Middle frontal gyrus (tissue), 1 donor: ENCODE measurements around the gene HNRNPUL1.
"Not testable (repeated sequence)": the region's sequence is repeated elsewhere in the genome, so short reads cannot be mapped to it uniquely, and the experiment has no call there.

Experiments
- DNase-seq: peaks from one replicate; pipeline ENCODE4 v3.0.0-alpha.2; 2015; ENCODE audit warnings: low spot score; ENCODE audit errors: extremely low spot score

The HNRNPUL1 gene

GRCh38 chr19:41325640-41325946 is 61.4 kb downstream of the HNRNPUL1 start:
- DNase-seq, result no peak

DNA sequence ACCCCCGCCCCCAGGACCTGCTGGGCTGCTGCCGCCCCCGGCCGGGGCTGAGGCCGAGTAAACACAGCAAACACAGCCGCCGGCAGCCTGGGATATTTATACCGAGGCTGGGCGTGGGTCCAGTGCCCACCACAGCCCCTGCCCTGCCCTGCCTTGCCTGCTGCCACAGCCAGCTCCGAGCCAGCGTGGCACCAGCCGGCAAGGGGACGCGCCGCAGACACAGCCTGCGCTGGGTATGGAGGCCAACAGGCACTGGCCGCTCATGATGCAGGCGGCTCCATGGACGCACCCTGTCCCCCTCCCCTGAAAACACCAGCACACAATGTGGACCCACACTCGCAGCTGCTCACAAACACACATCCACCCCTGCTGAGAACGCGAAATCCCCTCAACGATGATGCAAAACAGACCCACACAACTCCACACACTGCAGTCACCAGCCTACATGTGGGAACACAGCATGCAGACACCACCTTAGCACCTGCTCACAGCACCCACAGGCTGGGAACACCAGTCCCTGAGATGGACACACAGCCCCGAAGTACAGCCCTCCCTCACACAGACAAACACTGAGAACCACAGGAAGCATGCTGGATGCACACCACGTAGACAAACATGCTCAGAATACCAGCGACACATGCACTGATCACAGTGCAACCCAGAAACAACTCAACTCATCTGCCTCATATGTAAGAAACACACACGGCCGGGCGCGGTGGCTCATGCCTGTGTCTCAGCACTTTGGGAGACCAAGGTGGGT is 62.0 kb downstream of the HNRNPUL1 start:
- DNase-seq, result no peak

DNA sequence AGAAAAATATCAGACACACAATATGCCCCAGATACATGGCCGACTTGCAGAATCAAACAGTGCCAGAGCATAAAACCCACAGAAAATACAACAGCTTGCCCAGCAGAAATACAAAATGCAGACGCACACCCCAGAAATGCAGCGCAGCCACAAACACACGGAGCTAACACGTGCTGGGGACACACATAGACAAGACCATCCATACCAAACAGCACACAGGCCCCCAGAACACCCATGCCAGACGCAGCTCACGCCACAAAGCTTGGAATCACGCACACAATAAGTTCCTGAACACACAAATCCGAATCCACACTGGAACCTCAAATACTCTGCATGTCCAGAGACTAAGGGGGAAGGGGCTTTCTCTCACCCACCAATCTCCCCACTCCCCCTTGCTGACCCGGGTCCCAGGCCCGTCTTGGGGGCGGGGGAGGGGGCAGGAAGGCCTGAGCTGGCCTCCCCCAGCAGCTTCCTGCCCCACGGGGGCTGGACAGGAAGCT is 63.0 kb downstream of the HNRNPUL1 start:
- no peak for DNase-seq

DNA sequence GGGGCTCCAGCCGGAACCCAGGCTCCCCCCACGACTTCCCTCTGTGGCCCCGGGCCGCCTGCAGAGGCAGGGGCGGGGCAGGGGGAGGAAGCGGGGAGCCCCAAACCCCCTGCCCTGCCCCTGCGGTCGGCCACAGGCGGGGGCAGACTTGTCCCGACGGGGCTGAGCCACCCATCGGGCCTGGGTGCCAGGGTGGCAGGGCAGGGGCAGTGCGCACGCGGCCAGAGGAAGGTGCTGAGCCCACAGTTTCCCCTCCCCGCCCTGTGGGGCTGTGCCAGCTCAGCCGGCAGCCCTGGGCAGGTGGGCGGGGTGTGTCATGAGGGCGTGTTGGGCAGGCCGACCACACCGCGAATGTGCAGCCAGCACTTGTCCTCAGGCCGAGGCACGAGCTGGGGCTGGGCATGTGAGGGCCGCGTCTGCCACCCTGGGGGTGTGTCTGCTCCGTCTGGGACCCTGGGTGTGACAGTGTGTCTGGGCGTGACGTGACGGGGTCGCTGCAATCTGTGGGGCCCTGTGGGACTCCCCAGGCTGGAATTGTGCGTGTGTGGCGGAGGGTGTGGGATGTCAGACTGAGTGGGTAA is 63.5 kb downstream of the HNRNPUL1 start:
- DNase-seq, result no peak

DNA sequence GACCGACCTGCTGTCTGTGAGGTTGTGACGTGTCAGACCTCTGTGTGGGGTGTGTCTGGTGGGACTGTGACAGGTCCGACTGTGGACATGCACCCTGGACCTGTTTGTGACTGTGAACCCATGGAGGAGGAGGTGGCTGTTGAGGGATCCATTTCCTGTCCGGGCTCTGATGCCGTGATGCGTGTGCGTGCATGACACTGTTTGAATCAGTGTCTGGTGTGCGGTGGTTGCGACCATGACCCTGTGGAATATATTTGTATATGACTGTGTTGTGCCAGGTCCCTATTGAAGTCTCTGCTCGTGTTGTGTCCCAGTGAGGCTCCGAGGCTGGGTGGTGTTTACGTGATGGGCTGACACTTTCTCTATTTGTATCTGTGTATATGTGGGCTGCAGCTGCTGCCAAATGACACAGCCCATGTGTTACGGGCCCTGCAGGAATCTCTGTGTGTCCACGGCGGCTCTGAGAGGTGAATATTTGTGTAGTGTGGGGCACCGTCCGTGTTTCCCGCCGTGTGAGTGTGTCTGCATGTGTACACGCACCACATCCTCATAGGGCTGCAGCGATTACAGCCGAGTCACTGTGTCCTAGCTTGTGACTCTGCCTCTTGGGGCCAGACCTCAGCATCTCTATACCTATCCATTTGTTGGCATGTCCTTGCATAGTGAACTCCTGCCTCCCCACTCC is 64.1 kb downstream of the HNRNPUL1 start:
- no peak for DNase-seq

DNA sequence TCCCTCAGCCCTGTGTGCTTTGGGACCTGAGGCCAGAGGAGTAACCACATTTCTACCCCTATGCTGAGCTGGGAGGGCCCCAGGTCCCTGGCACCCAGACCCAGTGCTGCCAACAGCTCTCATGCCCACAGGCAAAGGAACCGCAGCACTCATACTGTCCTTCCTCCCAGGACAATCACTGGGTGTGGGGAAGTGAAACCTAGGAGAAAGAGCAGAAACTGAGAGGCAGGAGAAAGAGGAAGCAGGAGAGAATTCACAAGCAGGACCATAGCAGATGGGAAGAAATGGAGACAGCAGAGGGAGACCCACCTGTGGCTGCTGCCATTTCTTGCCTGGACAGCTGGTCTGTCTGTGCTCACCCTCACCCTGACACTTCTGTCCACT is 64.7 kb downstream of the HNRNPUL1 start:
- DNase-seq, result no peak

DNA sequence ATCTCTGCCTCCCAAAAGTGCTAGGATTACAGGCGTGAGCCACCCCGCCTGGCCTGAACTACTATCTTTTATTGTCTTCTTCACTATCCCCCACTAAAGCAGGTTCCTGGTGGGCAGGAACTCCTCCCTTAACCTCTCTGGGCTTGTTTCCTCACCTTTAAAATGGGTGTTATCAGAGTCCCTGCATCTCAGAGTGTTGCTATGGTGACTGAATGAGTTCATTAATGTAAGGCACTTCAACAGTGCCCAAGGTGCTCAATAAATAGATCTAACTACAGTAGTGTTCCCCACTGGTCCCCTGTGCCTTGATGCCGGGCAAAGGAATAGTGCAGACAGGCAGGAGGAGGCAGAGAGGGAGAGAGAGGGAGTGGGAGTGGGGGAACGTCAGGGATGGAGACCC is 66.3 kb downstream of the HNRNPUL1 start:
- no peak for DNase-seq

DNA sequence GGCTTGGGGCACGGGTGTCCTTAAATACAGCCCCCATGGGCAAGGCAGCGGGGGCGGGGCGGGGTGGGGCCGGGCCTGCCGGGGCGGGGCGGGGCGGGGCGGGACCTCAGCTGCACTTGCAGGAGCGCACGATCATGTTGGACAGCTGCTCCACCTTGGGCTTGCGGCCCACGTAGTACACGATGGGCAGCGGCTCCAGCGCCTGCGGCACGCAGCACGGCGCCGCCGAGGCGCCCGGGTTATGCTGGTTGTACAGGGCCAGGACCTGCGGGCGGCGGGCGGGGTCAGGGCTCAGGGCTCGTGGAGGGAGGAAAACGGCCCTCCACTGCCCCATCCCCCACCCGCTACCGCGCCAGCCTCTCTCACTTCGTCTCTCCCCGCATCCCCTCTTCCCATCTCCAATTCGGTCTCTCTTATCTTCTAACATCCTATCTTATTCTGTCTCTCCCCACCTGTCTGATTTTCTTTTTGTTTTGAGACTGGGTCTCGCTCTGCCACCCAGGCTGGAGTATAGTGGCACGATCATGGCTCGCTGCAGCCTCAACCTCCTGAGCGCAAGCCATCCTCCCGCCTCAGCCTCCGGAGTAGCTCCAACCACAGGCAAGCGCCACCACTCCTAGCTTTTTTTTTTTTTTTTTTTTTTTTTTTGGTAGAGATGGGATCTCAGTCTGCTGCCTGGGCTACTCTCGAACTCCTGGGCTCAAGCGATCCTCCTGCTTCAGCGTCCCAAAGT is 66.9 kb downstream of the HNRNPUL1 start:
- no peak for DNase-seq

DNA sequence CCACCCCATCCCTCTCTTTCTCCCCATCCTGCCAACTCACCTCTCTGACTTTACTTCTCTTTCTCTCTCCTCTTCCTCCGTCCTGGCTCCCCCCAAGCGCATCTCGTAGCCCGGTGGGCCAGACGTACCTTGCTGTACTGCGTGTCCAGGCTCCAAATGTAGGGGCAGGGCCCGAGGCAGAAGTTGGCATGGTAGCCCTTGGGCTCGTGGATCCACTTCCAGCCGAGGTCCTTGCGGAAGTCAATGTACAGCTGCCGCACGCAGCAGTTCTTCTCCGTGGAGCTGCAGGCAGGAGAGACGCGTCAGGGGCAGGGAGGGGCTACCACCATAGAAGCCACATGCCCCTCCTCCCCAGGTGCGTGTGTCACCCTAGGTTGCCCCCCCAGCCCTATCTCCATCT is 67.8 kb downstream of the HNRNPUL1 start:
- DNase-seq, result no peak

DNA sequence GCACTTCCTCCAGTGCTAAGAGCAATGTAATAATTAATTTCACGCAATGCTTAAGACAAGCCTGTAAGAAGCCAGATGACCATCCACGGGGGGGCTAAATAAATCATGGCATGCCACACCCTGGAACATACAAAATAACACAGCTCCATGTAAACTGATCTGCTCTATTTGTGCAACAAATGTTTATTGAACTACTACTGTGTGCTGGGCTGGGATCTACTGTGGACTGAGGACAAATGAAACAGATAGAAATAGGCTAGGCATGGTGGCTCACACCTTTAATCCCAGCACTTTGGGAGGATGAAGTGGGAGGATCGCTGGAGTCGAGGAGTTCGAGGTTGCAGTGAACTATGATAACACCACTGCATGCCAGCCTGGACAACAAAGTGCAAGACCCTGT is 68.3 kb downstream of the HNRNPUL1 start:
- DNase-seq, result no peak

DNA sequence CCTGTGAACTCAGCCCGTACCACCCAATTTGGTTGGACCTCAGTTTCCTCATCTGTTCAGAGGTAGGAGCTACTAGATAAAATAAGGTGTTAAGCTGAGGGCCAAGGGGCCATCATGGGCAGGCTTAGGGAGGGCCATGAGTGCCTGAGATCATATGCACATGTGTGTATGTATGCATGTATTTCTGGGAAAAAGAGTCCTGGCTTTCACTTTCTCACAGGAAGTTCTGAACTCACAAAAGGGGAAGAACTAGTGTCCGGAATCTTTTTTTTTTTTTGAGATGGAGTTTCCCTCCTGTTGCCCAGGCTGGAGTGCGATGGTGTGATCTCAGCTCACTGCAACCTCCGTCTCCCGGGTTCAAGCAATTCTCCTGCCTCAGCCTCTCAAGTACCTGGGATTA is 70.6 kb downstream of the HNRNPUL1 start:
- DNase-seq, result no peak

DNA sequence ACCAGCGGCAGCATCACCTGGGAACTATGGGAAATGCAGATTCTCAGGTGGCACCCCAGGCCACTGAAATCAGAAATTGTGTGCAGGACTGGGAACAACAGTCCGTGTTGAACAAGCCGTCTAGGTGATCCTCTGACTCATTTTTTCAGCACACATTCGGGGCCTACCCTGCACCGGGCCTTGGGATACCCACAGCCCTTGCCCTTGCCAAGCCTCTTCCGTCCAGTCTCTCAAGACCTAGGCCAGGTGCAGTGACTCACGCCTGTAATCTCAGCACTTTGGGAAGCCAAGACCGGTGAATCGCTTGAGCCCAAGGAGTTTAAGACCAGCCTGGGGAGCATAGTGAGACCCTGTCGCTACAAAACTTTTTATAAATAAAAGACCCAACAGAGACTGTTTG is 71.3 kb downstream of the HNRNPUL1 start:
- DNase-seq, result no peak

DNA sequence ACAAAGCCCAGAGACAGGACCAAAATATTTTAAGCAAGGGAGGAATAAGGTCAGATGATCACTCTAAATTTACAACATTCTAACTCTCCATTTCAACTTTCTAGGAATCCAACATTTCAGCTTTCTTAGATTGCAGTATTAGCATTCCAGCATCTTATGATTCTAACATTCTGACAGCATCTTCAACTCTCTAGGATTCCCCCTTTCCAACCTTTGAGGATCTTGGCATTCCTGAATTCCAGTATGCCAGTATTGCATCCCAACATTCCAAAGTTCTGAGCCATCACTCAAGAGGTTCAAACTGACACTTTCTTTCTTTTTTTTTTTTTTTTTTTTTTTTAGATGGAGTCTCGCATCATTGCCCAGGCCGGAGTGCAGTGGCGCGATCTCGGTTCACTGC is 75.8 kb downstream of the HNRNPUL1 start:
- DNase-seq, result no peak

- DNase-seq, result no peak
These were observed 77.7 kb downstream of the HNRNPUL1 start for GRCh38 chr19:41341669-41342490.

DNA sequence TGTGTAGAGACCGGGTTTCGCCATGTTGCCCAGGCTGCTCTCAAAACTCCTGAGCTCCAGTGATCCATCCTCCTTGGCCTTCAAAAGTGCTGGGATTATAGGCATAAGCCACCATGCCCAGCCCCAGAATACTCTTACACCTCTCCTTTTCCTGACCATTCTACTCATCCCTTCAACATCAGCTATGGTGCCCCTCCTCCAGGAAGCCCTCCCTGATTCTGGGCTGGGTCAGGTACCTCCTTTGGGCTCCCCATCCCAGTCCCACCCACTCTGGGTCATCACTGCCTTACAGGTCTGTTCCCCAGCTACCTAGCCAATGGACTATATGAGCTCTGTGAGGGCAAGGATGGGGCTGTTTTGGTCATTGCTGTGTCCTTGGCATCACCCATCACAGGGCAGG is 80.0 kb downstream of the HNRNPUL1 start:
- no peak for DNase-seq

DNA sequence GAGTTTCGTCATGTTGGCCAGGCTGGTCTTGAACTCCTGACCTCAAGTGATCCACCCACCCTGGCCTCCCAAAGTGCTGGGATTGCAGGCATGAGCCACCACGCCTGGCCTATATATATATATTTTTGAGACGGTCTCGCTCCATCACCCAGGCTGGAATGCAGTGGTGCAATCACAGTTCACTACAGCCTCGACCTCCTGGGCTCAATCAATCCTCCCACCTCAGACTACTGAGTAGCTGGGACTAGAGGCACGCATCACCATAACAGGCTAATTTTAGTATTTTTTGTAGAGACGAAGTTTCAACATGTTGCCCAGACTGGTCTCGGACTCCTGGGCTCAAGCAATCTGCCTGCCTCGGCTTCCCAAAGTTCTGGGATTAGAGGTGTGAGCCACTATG is 82.7 kb downstream of the HNRNPUL1 start:
- DNase-seq, result not testable (repeated sequence)

- no peak for DNase-seq
These were observed 86.7 kb downstream of the HNRNPUL1 start for GRCh38 chr19:41350735-41351338.

DNA sequence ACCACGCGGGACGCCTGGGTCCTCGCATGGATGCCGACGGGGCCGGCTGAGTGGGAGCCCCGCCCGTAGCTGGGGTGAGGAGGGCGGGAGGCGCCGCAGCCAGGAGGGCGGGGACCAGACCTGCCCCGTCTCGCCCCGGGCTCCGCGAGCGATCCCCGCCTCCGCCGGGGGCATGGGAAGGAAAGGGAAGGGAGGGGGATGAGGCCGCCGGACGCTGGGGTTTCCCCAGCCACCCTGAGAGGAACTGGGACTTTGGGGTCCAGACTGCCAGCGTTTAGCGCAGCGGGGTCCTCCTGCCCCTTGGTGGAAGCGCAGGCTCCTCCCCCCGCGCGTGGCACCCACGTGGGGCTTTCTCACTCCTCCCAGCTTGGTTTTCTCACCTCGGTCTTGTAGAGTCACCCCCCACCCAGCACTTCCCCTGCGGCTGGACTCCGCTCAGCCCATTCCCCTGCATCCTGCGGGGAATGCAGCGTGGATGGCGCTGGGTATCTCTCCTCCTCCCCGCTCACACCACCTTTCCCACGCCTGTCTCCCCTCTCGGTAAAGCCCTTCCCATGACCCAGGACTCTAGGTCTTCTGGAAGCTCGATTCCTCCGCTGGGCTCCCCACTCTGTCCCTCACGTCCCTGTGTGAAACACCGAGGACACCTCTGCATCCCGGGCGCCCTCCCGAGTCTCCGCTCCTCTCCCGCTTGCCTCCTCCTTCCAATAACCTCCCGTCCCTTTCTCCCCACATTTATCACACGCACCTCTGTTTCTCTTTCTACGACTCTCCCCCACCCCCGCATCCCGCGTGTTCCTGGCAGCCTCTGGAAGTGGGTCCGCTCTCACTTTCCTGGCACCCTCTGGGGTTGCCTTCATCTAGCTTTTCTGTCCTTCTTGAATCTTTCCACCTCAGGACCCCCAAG is 87.4 kb downstream of the HNRNPUL1 start:
- DNase-seq, result no peak

DNA sequence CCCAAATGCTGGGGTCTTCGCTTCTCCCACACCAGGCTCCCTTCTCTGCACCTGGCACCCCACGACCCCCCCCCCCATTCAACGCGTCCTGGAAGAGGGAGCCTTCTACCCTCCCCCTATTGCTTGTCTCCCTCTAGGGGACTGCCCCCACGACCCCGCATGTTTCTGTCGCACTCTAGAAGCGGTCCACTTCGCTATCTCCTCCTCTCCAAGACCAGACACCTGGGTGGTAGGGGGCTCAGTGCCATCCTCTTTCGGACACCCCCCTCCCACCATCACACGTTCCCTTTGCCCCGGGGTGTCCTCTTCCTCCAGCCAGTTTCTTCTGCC is 88.1 kb downstream of the HNRNPUL1 start:
- no peak for DNase-seq
